GM21737 (cell line): ENCODE results near the gene ARAP2.

ENCODE experiments used
- ATAC-seq: cut with Tn5 transposase; IDR thresholded peaks from one replicate; pipeline ENCODE4 v1.9.1; 2021; ENCODE audit warnings: mild to moderate bottlenecking, moderate library complexity; ENCODE audit not compliant: unreplicated experiment

Gene ARAP2

GRCh38 chr4:36053930-36054329 is 190.4 kb downstream of the ARAP2 start:
- ATAC-seq: no peak

- ATAC-seq: no peak
Observed at GRCh38 chr4:36051634-36052033, 192.7 kb downstream of the ARAP2 start.

- no peak for ATAC-seq
Observed at GRCh38 chr4:36046026-36046425, 198.3 kb downstream of the ARAP2 start.

GRCh38 chr4:36043901-36044300 is 200.4 kb downstream of the ARAP2 start:
- no peak for ATAC-seq

GRCh38 chr4:36043241-36043640 is 201.1 kb downstream of the ARAP2 start:
- no peak for ATAC-seq

GRCh38 chr4:36042122-36042970 is 202.0 kb downstream of the ARAP2 start:
- ATAC-seq: no peak

GRCh38 chr4:36041340-36041739 is 203.0 kb downstream of the ARAP2 start:
- no peak for ATAC-seq

- ATAC-seq: no peak
Observed at GRCh38 chr4:36039026-36039425, 205.3 kb downstream of the ARAP2 start.

GRCh38 chr4:36038491-36038890 is 205.8 kb downstream of the ARAP2 start:
- ATAC-seq: no peak

GRCh38 chr4:36037127-36037526 is 207.2 kb downstream of the ARAP2 start:
- no peak for ATAC-seq

GRCh38 chr4:36029951-36030350 is 214.4 kb downstream of the ARAP2 start:
- no peak for ATAC-seq

GRCh38 chr4:36027203-36027602 is 217.1 kb downstream of the ARAP2 start:
- ATAC-seq: no peak

GRCh38 chr4:36026348-36026880 is 217.9 kb downstream of the ARAP2 start:
- ATAC-seq: no peak

- ATAC-seq: no peak
Observed at GRCh38 chr4:36024901-36025660, 219.2 kb downstream of the ARAP2 start.

GRCh38 chr4:36020351-36020750 is 224.0 kb downstream of the ARAP2 start:
- no peak for ATAC-seq
